Keratinocyte (primary cell): Measurements from ENCODE around the gene BABAM2.

Experiments
- EZH2 ChIP-seq: IDR thresholded peaks from one replicate; pipeline ENCODE4 v1.6.1; 2012; ENCODE audit warnings: inconsistent platforms, mild to moderate bottlenecking, low read length, moderate library complexity
- TF ChIP-seq, protein P1 (sequence below), 3 experiments: IDR thresholded peaks in 1 of 3; conservative IDR thresholded peaks in 1 of 3; optimal IDR thresholded peaks in 1 of 3; 2 replicates in 2 of 3; 3 replicates in 1 of 3; pipeline versions ENCODE3 to v1.5.1; 2011; ENCODE audit warnings: low read length in 3 of 3, mild to moderate bottlenecking in 3 of 3, moderate library complexity in 2 of 3, control low read depth in 1 of 3, inconsistent platforms in 1 of 3; ENCODE audit not compliant: insufficient read depth in 2 of 3; ENCODE audit errors: extremely low read depth in 1 of 3

DNA sequence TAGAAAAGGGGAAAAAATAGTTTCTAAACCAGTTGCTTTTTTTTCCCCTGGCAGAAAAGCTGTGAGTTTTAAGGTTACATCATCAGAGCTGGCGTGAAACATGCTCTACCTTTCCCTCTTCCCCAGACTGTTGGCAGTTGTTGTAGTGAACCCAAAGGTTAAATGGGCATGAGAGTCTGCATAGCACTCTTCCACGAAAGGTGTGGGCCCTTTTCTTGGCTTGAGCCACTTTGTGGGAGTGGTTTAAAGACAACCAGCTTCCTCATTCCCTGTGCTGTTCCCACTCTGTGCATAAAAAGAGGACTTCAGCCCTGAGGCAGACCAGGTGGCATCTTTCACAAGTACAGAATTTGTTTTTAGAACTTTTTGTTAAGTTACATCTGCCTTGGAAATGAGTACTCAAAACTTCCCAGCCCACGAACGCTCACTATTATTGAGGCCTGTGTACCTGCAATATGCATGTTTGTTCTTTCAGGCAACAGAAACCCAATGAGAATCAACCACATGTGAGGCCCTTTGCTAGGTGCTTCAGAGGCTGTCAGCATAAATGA, 243.8 kb downstream of the BABAM2 start:
- TF ChIP-seq, protein P1, sequence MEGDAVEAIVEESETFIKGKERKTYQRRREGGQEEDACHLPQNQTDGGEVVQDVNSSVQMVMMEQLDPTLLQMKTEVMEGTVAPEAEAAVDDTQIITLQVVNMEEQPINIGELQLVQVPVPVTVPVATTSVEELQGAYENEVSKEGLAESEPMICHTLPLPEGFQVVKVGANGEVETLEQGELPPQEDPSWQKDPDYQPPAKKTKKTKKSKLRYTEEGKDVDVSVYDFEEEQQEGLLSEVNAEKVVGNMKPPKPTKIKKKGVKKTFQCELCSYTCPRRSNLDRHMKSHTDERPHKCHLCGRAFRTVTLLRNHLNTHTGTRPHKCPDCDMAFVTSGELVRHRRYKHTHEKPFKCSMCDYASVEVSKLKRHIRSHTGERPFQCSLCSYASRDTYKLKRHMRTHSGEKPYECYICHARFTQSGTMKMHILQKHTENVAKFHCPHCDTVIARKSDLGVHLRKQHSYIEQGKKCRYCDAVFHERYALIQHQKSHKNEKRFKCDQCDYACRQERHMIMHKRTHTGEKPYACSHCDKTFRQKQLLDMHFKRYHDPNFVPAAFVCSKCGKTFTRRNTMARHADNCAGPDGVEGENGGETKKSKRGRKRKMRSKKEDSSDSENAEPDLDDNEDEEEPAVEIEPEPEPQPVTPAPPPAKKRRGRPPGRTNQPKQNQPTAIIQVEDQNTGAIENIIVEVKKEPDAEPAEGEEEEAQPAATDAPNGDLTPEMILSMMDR (optimal IDR thresholded peaks at IDR 0.05 in 1 of 3, IDR thresholded peaks at IDR 0.05 in 1 of 3, conservative IDR thresholded peaks at IDR 0.05 in 1 of 3; ENCODE audit: extremely low read depth in 1 of 3, insufficient read depth in 2 of 3, low read length in 3 of 3): no peak
- no peak for TF ChIP-seq EZH2
